B cell (primary cell): ENCODE results near the gene IGSF3. TPM values are rescaled to one million over a fixed set of nuclear protein-coding genes. Genes with fewer than 3 reads are reported as not detected.
"Not testable (repeated sequence)": the region's sequence is repeated elsewhere in the genome, so short reads cannot be mapped to it uniquely, and the experiment has no call there.

Source experiments
- ATAC-seq: fragments of 200-7000 bp; cut with Tn5 transposase; one replicate; pipeline ENCODE4 v1.10.0; 2021; ENCODE audit warnings: low read depth, mild to moderate bottlenecking, moderate number of reproducible peaks, moderate library complexity
- CTCF ChIA-PET: fragments of 350-600 bp; sonication (Branson Sonifier 250); formaldehyde crosslinking; loops from one replicate; lab custom pipeline; 2021; ENCODE audit warnings: antibody characterized with exemption, inconsistent platforms; lab: Charles Lee
- POLR2A ChIA-PET: fragments of 350-600 bp; sonication (Branson Sonifier 250); formaldehyde crosslinking; loops from one replicate; lab custom pipeline; 2021; ENCODE audit warnings: antibody characterized with exemption; lab: Charles Lee
- DNase-seq: peaks from one replicate; pipeline ENCODE4 v3.0.0; 2013
- H2AFZ ChIP-seq: 2 replicates; pipeline ENCODE4 v1.6.1; 2012; ENCODE audit warnings: mild to moderate bottlenecking, low read depth, low read length; ENCODE audit not compliant: insufficient read depth, poor library complexity, severe bottlenecking
- H3K27ac ChIP-seq, 2 donors: 1 replicate in 1 of 2; 2 replicates in 1 of 2; pipeline ENCODE4 v1.5.1; 2012 to 2013; ENCODE audit warnings: low read length in 2 of 2, mild to moderate bottlenecking in 2 of 2, moderate library complexity in 1 of 2
- H3K27me3 ChIP-seq, 4 experiments: fragments of 200-600 bp in 1 of 4; sonication (generic) in 1 of 4; replicated peaks in 1 of 4; 1 replicate in 2 of 4; 2 replicates in 2 of 4; pipeline versions ENCODE4 v1.6.1 to v1.7.0; 2013 to 2016; ENCODE audit warnings: low read length in 3 of 4, mild to moderate bottlenecking in 2 of 4, mixed read lengths in 1 of 4, moderate library complexity in 1 of 4; ENCODE audit not compliant: insufficient read depth in 4 of 4, control insufficient read depth in 3 of 4; ENCODE audit errors: control extremely low read depth in 1 of 4
- H3K36me3 ChIP-seq, 2 experiments: replicated peaks in 1 of 2; 1 replicate in 1 of 2; 2 replicates in 1 of 2; pipeline versions ENCODE4 v1.6.1 to v1.7.1; 2013; ENCODE audit warnings: low read length in 1 of 2; ENCODE audit not compliant: insufficient read depth in 2 of 2, control insufficient read depth in 1 of 2; ENCODE audit errors: control extremely low read depth in 1 of 2, extremely low read depth in 1 of 2
- H3K4me1 ChIP-seq, 2 donors: fragments of 200-600 bp in 1 of 2; sonication (generic) in 1 of 2; 1 replicate in 1 of 2; 2 replicates in 1 of 2; pipeline versions ENCODE4 v1.5.1 to v1.6.1; 2013 to 2017; ENCODE audit warnings: low read length in 2 of 2; ENCODE audit not compliant: control insufficient read depth in 2 of 2, insufficient read depth in 2 of 2
- H3K4me2 ChIP-seq: replicated peaks from 2 replicates; pipeline ENCODE3; 2012; ENCODE audit warnings: mild to moderate bottlenecking, low read depth, low read length; ENCODE audit not compliant: poor library complexity, severe bottlenecking
- H3K4me3 ChIP-seq, 5 experiments: fragments of 200-600 bp in 1 of 5; sonication (generic) in 1 of 5; 1 replicate in 3 of 5; 2 replicates in 2 of 5; pipeline versions ENCODE4 v1.5.1 to v1.7.0; 2011 to 2016; ENCODE audit warnings: low read length in 4 of 5, mild to moderate bottlenecking in 4 of 5, low read depth in 2 of 5, control low read depth in 1 of 5, moderate library complexity in 1 of 5; ENCODE audit not compliant: insufficient read depth in 1 of 5; ENCODE audit errors: control extremely low read depth in 1 of 5, extremely low read depth in 1 of 5
- H3K79me2 ChIP-seq: fragments of 200-600 bp; sonication (generic); one replicate; pipeline ENCODE4 v1.6.0; 2016; ENCODE audit warnings: low read length; ENCODE audit not compliant: control insufficient read depth, insufficient read depth
- H3K9ac ChIP-seq: fragments of 200-600 bp; sonication (generic); 2 replicates; pipeline ENCODE4 v1.6.1; 2017; ENCODE audit warnings: mild to moderate bottlenecking, low read length, moderate library complexity
- H3K9me3 ChIP-seq, 3 donors: one replicate each; pipeline versions ENCODE4 v1.6.1 to v1.7.1; 2013; ENCODE audit warnings: low read length in 2 of 3; ENCODE audit not compliant: control insufficient read depth in 2 of 3, insufficient read depth in 1 of 3; ENCODE audit errors: control extremely low read depth in 1 of 3
- H4K20me1 ChIP-seq: 2 replicates; pipeline ENCODE4 v1.6.0; 2012; ENCODE audit warnings: mild to moderate bottlenecking, low read length; ENCODE audit not compliant: insufficient read depth, control insufficient read depth, poor library complexity, severe bottlenecking
- H3K27ac Mint-ChIP-seq: one replicate; pipeline ENCODE4 v1.8.0; 2021; ENCODE audit warnings: mixed read lengths
- H3K27me3 Mint-ChIP-seq: one replicate; pipeline ENCODE4 v1.8.0; 2021; ENCODE audit warnings: mixed read lengths
- H3K4me1 Mint-ChIP-seq: one replicate; pipeline ENCODE4 v1.8.0; 2021; ENCODE audit warnings: mixed read lengths
- H3K4me3 Mint-ChIP-seq: one replicate; pipeline ENCODE4 v1.8.0; 2021; ENCODE audit warnings: mixed read lengths
- H3K9me3 Mint-ChIP-seq: one replicate; pipeline ENCODE4 v1.8.0; 2022; ENCODE audit warnings: mixed read lengths; ENCODE audit not compliant: insufficient read depth
- WGBS: methylation state at CpG from one replicate; pipeline ENCODE4 v1.1.5; 2013; ENCODE audit warnings: missing lambda C conversion rate; ENCODE audit not compliant: insufficient coverage; 5-methylcytosine and 5-hydroxymethylcytosine counted together
- intact Hi-C: fragments of 100-400 bp; cut with micrococcal nuclease; formaldehyde crosslinking; loops from one replicate; pipeline ENCODE4 v1.10.0; 2022
- polyA plus RNA-seq: library from polyadenylated mRNA; depleted of rRNA; stranded (reverse); fragments of >200 nt; gene quantifications from 2 replicates; pipeline ENCODE4 v1.2.3, GENCODE V29; 2012
- total RNA-seq, 2 donors: library from RNA; stranded (reverse); fragments of 120-200 nt in 1 of 2; gene quantifications; 1 replicate in 1 of 2; 2 replicates in 1 of 2; pipeline versions ENCODE4 v1.2.3 to v1.2.4, GENCODE V29; 2013 to 2022
- TF ChIP-seq, protein P1 (sequence below): fragments of 200-600 bp; IDR thresholded peaks from one replicate; pipeline ENCODE4 v1.8.0; 2022; ENCODE audit warnings: antibody characterized with exemption, mild to moderate bottlenecking

Gene IGSF3
- total and polyA plus RNA-seq, 2 donors (not counting 1 experiment from before 2014, with no cell fraction given) = 0.49 TPM; not detected in 1

DNA sequence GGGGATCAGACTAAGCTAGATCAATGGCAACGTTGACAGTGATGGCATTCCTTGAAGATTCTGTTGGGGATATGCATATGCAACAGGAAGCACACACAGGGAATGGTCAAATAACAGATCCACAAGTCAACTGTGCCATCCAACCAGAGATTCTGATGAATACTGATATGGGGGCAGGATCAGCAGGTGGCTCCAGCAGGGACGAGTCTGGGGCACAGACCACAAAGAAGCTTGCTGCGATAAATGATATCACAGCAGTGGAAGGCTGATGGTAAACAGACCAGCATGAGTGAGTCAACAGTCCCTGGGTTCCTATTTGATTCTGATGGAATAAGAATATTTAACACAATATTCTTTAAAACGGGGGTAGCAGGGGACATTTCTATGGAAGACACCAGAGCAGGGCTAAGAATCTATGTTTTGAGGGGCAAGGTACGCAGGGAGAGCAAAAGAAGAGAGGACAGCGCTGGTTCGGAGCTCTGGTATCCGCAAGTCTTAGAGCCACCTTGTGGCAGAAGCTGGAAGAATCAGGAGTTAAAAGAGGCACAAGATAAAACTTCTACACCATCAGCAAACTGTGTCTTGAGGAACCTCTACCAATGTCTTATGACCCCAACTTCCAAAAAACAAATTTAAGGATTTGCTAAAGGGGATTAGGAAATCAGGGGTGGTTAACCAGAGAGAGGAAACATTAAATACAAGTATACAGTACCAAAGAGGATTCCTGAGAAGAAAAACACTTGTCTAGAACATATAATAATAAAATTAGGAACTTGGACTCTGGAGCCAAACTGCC lies 71.4 kb downstream of the IGSF3 start:
- H2AFZ ChIP-seq = peak overlapping the region; percentile 46
- H3K4me2 ChIP-seq, H3K9me3 ChIP-seq, H3K79me2 ChIP-seq, H3K4me3 ChIP-seq, H3K27ac Mint-ChIP-seq, H3K27me3 ChIP-seq, H3K9ac ChIP-seq, H3K9me3 Mint-ChIP-seq, H3K36me3 ChIP-seq, H3K27ac ChIP-seq, H4K20me1 ChIP-seq, H3K27me3 Mint-ChIP-seq, H3K4me1 ChIP-seq, H3K4me1 Mint-ChIP-seq: not testable (repeated sequence)
- ChIA-PET POLR2A (interaction anchor here (0.5 kb wide), 1 partner anchor 97 kb away, joined by 5 read pairs; no protein-coding TSS in a partner anchor), CTCF (interaction anchor here (0.6 to 4.2 kb wide), 20 partner anchors 9 to 490 kb away, joined by 3 to 69 read pairs (median 4); partner anchors contain the start of gene TTF2)
- TF ChIP-seq, protein P1, sequence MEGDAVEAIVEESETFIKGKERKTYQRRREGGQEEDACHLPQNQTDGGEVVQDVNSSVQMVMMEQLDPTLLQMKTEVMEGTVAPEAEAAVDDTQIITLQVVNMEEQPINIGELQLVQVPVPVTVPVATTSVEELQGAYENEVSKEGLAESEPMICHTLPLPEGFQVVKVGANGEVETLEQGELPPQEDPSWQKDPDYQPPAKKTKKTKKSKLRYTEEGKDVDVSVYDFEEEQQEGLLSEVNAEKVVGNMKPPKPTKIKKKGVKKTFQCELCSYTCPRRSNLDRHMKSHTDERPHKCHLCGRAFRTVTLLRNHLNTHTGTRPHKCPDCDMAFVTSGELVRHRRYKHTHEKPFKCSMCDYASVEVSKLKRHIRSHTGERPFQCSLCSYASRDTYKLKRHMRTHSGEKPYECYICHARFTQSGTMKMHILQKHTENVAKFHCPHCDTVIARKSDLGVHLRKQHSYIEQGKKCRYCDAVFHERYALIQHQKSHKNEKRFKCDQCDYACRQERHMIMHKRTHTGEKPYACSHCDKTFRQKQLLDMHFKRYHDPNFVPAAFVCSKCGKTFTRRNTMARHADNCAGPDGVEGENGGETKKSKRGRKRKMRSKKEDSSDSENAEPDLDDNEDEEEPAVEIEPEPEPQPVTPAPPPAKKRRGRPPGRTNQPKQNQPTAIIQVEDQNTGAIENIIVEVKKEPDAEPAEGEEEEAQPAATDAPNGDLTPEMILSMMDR = peak; percentile 62
- H3K4me3 Mint-ChIP-seq = peak overlapping the region; percentile 15
- 0% methylated on average over 2 of the region's 8 CpGs for WGBS
- intact Hi-C loops = loop anchor here (1.0 kb wide), 3 partner anchors 22 to 457 kb away; no protein-coding TSS in a partner anchor
- ATAC-seq = peak; percentile 76
- DNase-seq = peak; percentile 36

DNA sequence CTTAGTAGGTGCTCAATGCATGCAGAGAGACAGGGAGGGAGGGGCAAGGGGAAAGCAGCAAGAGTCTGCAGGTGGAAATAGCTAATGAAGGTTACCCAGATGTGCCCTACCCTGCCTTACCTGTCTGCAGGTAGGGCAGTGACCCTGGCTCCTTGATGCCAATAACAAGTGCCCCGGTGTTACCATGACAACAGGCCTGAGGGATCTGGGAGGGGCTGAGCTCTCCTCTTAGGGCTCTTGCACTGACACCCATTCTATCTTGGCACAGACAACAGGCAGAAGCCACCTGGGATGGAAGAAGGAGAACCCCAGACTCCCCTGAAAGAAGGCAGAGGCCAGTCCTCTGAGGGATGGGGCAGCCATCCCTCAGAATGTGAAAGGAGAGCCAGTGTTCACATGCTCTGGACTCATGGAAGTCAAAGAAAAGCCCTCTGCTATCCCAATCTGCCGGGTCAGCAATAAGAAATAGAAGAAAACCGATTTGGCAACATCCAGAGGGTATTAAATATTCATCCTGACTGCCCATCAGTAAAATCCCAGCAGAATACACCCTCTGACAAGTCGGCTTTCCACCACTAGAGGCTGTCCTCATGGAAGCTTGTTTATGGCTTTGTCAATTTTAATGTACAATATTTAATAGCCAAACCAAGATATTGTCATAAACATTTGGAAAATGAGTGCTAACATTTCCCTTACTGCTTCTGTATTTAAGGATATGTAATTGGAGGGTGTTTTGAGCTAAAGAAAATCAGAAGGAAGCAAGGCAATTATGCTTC lies 72.3 kb downstream of the IGSF3 start:
- H3K79me2 ChIP-seq, H3K9me3 Mint-ChIP-seq, ATAC-seq, H2AFZ ChIP-seq, H3K27ac ChIP-seq, H3K4me1 Mint-ChIP-seq, H3K27me3 ChIP-seq, H3K4me1 ChIP-seq, H3K4me3 Mint-ChIP-seq, H3K4me2 ChIP-seq, H4K20me1 ChIP-seq, H3K9me3 ChIP-seq, H3K36me3 ChIP-seq, intact Hi-C loops, H3K9ac ChIP-seq, H3K27me3 Mint-ChIP-seq, DNase-seq, H3K4me3 ChIP-seq, H3K27ac Mint-ChIP-seq: not testable (repeated sequence)
- CTCF ChIA-PET = interaction anchor here (0.7 to 4.2 kb wide), 16 partner anchors 9 to 474 kb away, joined by 3 to 69 read pairs (median 6); no protein-coding TSS in a partner anchor
- POLR2A ChIA-PET = interaction anchor here (0.5 kb wide), 1 partner anchor 96 kb away, joined by 5 read pairs; no protein-coding TSS in a partner anchor
- 100% methylated on average over 1 of the region's 4 CpGs for WGBS

DNA sequence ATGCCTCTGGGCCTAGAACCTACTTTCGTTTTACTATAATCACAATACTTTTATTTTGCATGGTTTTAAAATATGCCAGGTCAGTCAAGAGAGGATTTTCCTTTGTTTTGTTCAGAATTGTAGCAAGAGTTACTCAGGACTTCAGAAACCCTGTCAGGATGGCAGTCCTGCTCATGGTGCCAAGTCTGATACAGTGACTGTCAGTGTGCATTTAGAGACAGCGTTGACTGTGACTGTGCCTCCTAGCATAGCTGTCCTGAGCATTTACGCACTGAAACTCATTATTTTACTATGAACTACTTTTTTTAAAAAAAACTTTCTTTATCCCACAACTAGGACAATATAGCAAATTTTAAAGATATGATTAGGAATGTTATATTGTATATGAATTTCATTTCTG lies 73.6 kb downstream of the IGSF3 start:
- H3K27me3 ChIP-seq, H3K27ac Mint-ChIP-seq, POLR2A ChIA-PET, H3K36me3 ChIP-seq, DNase-seq, H3K9me3 ChIP-seq, ATAC-seq, intact Hi-C loops, H3K27me3 Mint-ChIP-seq, H3K27ac ChIP-seq, H3K9me3 Mint-ChIP-seq, H3K4me1 ChIP-seq, H3K79me2 ChIP-seq, H3K4me3 Mint-ChIP-seq, H3K9ac ChIP-seq, H3K4me2 ChIP-seq, H4K20me1 ChIP-seq, H2AFZ ChIP-seq, H3K4me3 ChIP-seq, H3K4me1 Mint-ChIP-seq: not testable (repeated sequence)
- no CpG with 5 or more reads among the region's 3 CpGs for WGBS
- CTCF ChIA-PET = interaction anchor here (1.1 to 4.2 kb wide), 2 partner anchors 108 to 455 kb away, joined by 4 to 28 read pairs; no protein-coding TSS in a partner anchor
